HEK293T (cell line): ENCODE data around the gene CSTPP1.

Experiments used
- BHLHE40 ChIP-seq: fragments of 450-650 bp; IDR thresholded peaks from 2 replicates; pipeline ENCODE4 v1.6.1; 2016; ENCODE audit warnings: mild to moderate bottlenecking, moderate library complexity, borderline replicate concordance
- ELF4 ChIP-seq: fragments of 450-650 bp; IDR thresholded peaks from 2 replicates; pipeline ENCODE4 v1.6.1; 2017; ENCODE audit warnings: antibody characterized with exemption
- FOXA1 ChIP-seq: fragments of 450-650 bp; IDR thresholded peaks from 2 replicates; pipeline ENCODE4 v1.6.1; 2016; ENCODE audit warnings: mild to moderate bottlenecking
- FOXK2 ChIP-seq: fragments of 450-650 bp; IDR thresholded peaks from 2 replicates; pipeline ENCODE4 v1.6.1; 2016; ENCODE audit warnings: mild to moderate bottlenecking
- FOXM1 ChIP-seq: fragments of 450-650 bp; IDR thresholded peaks from 2 replicates; pipeline ENCODE4 v1.6.1; 2017; ENCODE audit warnings: mild to moderate bottlenecking, borderline replicate concordance
- HDGF ChIP-seq: fragments of 450-650 bp; IDR thresholded peaks from 2 replicates; pipeline ENCODE4 v1.6.1; 2017; ENCODE audit warnings: antibody characterized with exemption, borderline replicate concordance
- NFRKB ChIP-seq: fragments of 450-650 bp; IDR thresholded peaks from 2 replicates; pipeline ENCODE4 v1.6.1; 2016; ENCODE audit warnings: mild to moderate bottlenecking, moderate library complexity
- SP1 ChIP-seq: fragments of 450-650 bp; IDR thresholded peaks from 2 replicates; pipeline ENCODE4 v1.6.1; 2017
- SUZ12 ChIP-seq: fragments of 450-650 bp; IDR thresholded peaks from 2 replicates; pipeline ENCODE4 v1.6.1; 2016; ENCODE audit warnings: mild to moderate bottlenecking
- TARDBP ChIP-seq: fragments of 450-650 bp; IDR thresholded peaks from 2 replicates; pipeline ENCODE4 v1.6.1; 2016
- ZNF384 ChIP-seq: fragments of 450-650 bp; IDR thresholded peaks from 2 replicates; pipeline ENCODE4 v1.6.1; 2016
- TF ChIP-seq, protein P1 (sequence below): fragments of 450-650 bp; IDR thresholded peaks from 2 replicates; pipeline ENCODE4 v1.6.1; 2016

DNA sequence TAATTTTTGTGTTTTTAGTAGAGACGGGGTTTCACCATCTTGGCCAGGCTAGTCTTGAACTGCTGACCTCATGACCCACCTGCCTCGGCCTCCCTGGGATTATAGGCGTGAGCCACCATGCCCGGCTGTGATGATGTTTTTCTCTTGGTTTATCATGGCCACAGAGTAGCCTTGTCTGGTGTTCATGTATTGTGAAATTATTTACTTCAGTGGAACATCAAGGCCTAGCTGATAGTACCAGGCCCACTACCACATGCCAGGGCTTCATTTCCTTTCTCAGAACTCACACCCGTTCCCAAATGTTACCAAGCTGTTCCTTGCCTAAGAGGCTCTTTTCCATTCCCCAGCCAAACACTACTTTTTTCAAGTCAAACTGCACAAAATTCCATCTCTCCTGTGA is 272.1 kb downstream of the CSTPP1 start:
- TF ChIP-seq BHLHE40 (no peak), SP1 (no peak), ZNF384 (no peak), TARDBP (no peak), FOXM1 (no peak), SUZ12 (no peak), NFRKB (no peak), FOXA1 (no peak), ELF4 (no peak), HDGF (no peak), FOXK2 (no peak)
- TF ChIP-seq, protein P1, sequence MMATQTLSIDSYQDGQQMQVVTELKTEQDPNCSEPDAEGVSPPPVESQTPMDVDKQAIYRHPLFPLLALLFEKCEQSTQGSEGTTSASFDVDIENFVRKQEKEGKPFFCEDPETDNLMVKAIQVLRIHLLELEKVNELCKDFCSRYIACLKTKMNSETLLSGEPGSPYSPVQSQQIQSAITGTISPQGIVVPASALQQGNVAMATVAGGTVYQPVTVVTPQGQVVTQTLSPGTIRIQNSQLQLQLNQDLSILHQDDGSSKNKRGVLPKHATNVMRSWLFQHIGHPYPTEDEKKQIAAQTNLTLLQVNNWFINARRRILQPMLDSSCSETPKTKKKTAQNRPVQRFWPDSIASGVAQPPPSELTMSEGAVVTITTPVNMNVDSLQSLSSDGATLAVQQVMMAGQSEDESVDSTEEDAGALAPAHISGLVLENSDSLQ = no peak
